T-cell (primary cell): ENCODE measurements around the gene LTO1. TPM values are rescaled to one million over a fixed set of nuclear protein-coding genes. Genes with fewer than 3 reads are reported as not detected.
"Not testable (repeated sequence)": the region's sequence is repeated elsewhere in the genome, so short reads cannot be mapped to it uniquely, and the experiment has no call there.

ENCODE experiments used
- ATAC-seq, 4 experiments: fragments of 200-7000 bp in 3 of 4; fragments of 150-1000 bp in 1 of 4; cut with Tn5 transposase; replicated peaks in 1 of 4; 1 replicate in 3 of 4; 2 replicates in 1 of 4; pipeline ENCODE4 v1.10.0; 2021; ENCODE audit warnings: moderate library complexity in 3 of 4, mild to moderate bottlenecking in 2 of 4, moderate number of reproducible peaks in 1 of 4
- CTCF ChIA-PET, 2 donors: fragments of 300-600 bp; sonication (Branson Sonifier 250); formaldehyde crosslinking; loops; one replicate each; lab custom pipeline; 2022; ENCODE audit warnings: antibody characterized with exemption in 2 of 2; lab: Charles Lee
- POLR2A ChIA-PET, 2 donors: fragments of 300-600 bp; sonication (Branson Sonifier 250); formaldehyde crosslinking; loops; one replicate each; lab custom pipeline; 2022; ENCODE audit warnings: antibody characterized with exemption in 2 of 2; lab: Charles Lee
- DNase-seq, 35 experiments: peaks; one replicate each; pipeline versions ENCODE4 v3.0.0 to v3.0.0-alpha.2; 2013 to 2023
- H3K27ac ChIP-seq: one replicate; pipeline ENCODE4 v1.5.1; 2013; ENCODE audit warnings: low read length
- H3K27me3 ChIP-seq, 2 experiments: replicated peaks in 1 of 2; 1 replicate in 1 of 2; 2 replicates in 1 of 2; pipeline versions ENCODE4 v1.6.1 to v1.7.0; 2013; ENCODE audit warnings: low read length in 1 of 2, mixed read lengths in 1 of 2; ENCODE audit not compliant: control insufficient read depth in 2 of 2, insufficient read depth in 2 of 2; ENCODE audit errors: extremely low read depth in 1 of 2
- H3K36me3 ChIP-seq, 2 donors: 1 replicate in 1 of 2; 2 replicates in 1 of 2; pipeline versions ENCODE4 v1.6.1 to v1.7.0; 2013; ENCODE audit warnings: low read length in 1 of 2; ENCODE audit not compliant: control insufficient read depth in 2 of 2, insufficient read depth in 1 of 2; ENCODE audit errors: extremely low read depth in 1 of 2
- H3K4me1 ChIP-seq, 2 experiments: 1 replicate in 1 of 2; 2 replicates in 1 of 2; pipeline versions ENCODE4 v1.6.1 to v1.7.0; 2013; ENCODE audit warnings: low read length in 2 of 2, mixed read lengths in 1 of 2; ENCODE audit not compliant: insufficient read depth in 2 of 2, control insufficient read depth in 1 of 2; ENCODE audit errors: extremely low read depth in 1 of 2
- H3K4me3 ChIP-seq, 2 donors: 1 replicate in 1 of 2; 2 replicates in 1 of 2; pipeline versions ENCODE4 v1.5.1 to v1.7.0; 2013; ENCODE audit warnings: mild to moderate bottlenecking in 2 of 2, low read length in 1 of 2, moderate library complexity in 1 of 2; ENCODE audit not compliant: control insufficient read depth in 1 of 2; ENCODE audit errors: extremely low read depth in 1 of 2
- H3K9me3 ChIP-seq: 2 replicates; pipeline ENCODE4 v1.7.0; 2013
- H3K27ac Mint-ChIP-seq, 2 donors: one replicate each; pipeline ENCODE4 v1.8.0; 2020 to 2021; ENCODE audit warnings: mild to moderate bottlenecking in 2 of 2, mixed read lengths in 2 of 2
- H3K27me3 Mint-ChIP-seq, 2 donors: one replicate each; pipeline ENCODE4 v1.8.0; 2021 to 2022; ENCODE audit warnings: mixed read lengths in 2 of 2
- H3K36me3 Mint-ChIP-seq: one replicate; pipeline ENCODE4 v1.8.0; 2021; ENCODE audit warnings: mixed read lengths
- H3K4me1 Mint-ChIP-seq, 3 donors: one replicate each; pipeline ENCODE4 v1.8.0; 2020 to 2022; ENCODE audit warnings: mixed read lengths in 3 of 3, mild to moderate bottlenecking in 1 of 3
- H3K4me3 Mint-ChIP-seq, 3 donors: one replicate each; pipeline ENCODE4 v1.8.0; 2020 to 2022; ENCODE audit warnings: mild to moderate bottlenecking in 3 of 3, mixed read lengths in 3 of 3, moderate library complexity in 3 of 3
- H3K9me3 Mint-ChIP-seq, 3 donors: one replicate each; pipeline ENCODE4 v1.8.0; 2020 to 2022; ENCODE audit warnings: mixed read lengths in 3 of 3
- WGBS: methylation state at CpG from one replicate; pipeline ENCODE4 v1.1.5; 2013; ENCODE audit warnings: missing lambda C conversion rate; ENCODE audit not compliant: insufficient coverage; 5-methylcytosine and 5-hydroxymethylcytosine counted together
- total RNA-seq, 35 experiments: library from RNA in 6 of 35; stranded (reverse) in 6 of 35; fragments of 120-200 nt in 1 of 35; gene quantifications; one replicate each; pipeline versions ENCODE4 v1.2.1 to v1.2.4 and lab custom pipeline; 2013 to 2026

Gene LTO1
- total RNA-seq, 5 donors from 2014 or later (not counting 1 experiment from before 2014, with no cell fraction given): 31.8 to 64.2 (median 57.4) TPM

DNA sequence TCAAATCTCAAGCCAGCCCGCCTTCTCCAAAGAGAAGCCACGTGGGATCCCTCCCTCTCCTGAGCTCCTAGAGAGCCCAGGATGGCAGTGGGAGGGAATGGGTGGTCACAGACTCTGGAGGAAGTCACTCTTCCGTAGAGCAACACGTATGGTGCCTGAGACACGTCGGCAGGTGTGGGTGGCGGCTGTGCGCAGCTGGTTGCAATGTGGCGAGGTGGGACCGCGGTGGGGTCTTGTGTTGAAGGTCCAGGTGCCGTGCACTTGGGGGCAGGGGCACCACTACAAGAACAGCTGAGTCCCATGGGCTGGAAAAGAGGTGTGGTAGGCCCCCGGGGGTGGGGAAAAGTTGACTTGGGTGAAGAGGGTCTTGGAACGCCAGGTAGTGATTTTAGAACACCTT is 47.6 kb downstream of the LTO1 start:
- POLR2A ChIA-PET: no interaction called here
- no peak for ATAC-seq
- H3K9me3 Mint-ChIP-seq: peaks cover 0 to 8% (median 6%) of the 10 kb centered on the region in 3 donors
- Histone ChIP-seq H3K9me3 (no peaks in the 10 kb centered on the region), H3K27me3 (peaks cover 2 to 28% of the 10 kb centered on the region in 2 experiments), H3K4me1 (no peaks in the 10 kb centered on the region), H3K4me3 (no peak overlapping the region), H3K36me3 (no peaks in the 10 kb centered on the region), H3K27ac (no peak overlapping the region)
- no peak overlapping the region for H3K4me3 Mint-ChIP-seq
- no peak for DNase-seq
- no peaks in the 10 kb centered on the region for H3K4me1 Mint-ChIP-seq
- CTCF ChIA-PET: no interaction called here
- no peaks in the 10 kb centered on the region for H3K36me3 Mint-ChIP-seq
- 83% methylated on average over 12 of the region's 14 CpGs for WGBS
- H3K27ac Mint-ChIP-seq: no peak overlapping the region
- H3K27me3 Mint-ChIP-seq: peaks cover 22 to 36% of the 10 kb centered on the region in 2 donors

DNA sequence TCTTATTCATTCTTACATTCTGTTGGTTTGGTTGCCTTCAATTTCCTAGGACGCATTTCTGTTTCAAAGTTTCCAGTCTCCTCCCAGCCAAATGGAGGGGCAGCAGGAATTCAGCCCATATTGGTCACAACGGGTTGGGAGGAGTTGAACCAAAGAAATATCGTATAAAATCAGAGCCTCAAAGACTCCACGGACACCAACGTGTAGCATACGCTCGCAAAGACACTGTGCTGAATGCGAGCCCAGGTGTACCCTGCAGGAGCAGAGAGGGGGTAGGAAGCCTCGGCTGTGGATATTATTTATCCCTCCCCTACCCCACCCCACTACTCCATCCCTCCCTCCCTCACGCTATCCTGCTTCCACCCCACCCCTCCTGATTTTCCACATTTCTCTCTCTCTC is 49.7 kb downstream of the LTO1 start:
- WGBS: 90% methylated on average over 2 of the region's 10 CpGs
- Mint-ChIP-seq H3K4me1 (no peaks in the 10 kb centered on the region), H3K36me3 (no peaks in the 10 kb centered on the region), H3K27ac (no peak overlapping the region), H3K4me3 (no peak overlapping the region), H3K27me3 (peaks cover 22 to 31% of the 10 kb centered on the region in 2 donors), H3K9me3 (peaks cover 0 to 8% (median 6%) of the 10 kb centered on the region in 3 donors)
- ChIA-PET POLR2A (no interaction called here), CTCF (no interaction called here)
- Histone ChIP-seq H3K36me3 (no peaks in the 10 kb centered on the region), H3K4me3 (no peak overlapping the region), H3K27ac (no peak overlapping the region), H3K4me1 (no peaks in the 10 kb centered on the region), H3K27me3 (peaks cover 2 to 28% of the 10 kb centered on the region in 2 experiments), H3K9me3 (no peaks in the 10 kb centered on the region)
- DNase-seq: no peak
- ATAC-seq: no peak

DNA sequence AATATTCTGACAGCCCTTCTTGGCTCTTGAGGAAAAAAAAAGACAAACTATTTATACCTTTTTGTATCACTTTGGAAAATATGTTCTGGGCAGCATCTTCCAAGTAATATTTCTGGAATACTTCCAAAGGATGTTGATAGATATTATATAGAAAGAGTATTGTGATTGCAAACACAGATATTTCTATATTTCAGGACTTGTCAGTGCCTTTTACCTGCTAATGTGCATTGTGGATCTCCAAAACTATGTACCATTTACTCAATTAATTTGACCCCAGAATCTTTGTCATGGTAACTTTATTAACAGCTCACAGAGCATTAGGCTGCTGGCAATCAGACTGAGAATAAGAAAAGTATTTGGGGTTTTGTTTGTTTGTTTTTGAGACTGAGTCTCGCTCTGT is 50.9 kb downstream of the LTO1 start:
- ChIA-PET CTCF (no interaction called here), POLR2A (no interaction called here)
- Mint-ChIP-seq H3K4me3 (no peak overlapping the region), H3K4me1 (no peaks in the 10 kb centered on the region), H3K36me3 (no peaks in the 10 kb centered on the region), H3K27ac (no peak overlapping the region), H3K9me3 (peaks cover 0 to under 1% (median 0%) of the 10 kb centered on the region in 3 donors), H3K27me3 (peaks cover 24 to 32% of the 10 kb centered on the region in 2 donors)
- H3K9me3 ChIP-seq: no peaks in the 10 kb centered on the region
- ATAC-seq (no peak), DNase-seq (no peak)
- H3K4me3 ChIP-seq: no peak overlapping the region
- H3K36me3 ChIP-seq: no peaks in the 10 kb centered on the region
- no peaks in the 10 kb centered on the region for H3K4me1 ChIP-seq
- H3K27me3 ChIP-seq: peaks cover 2 to 25% of the 10 kb centered on the region in 2 experiments
- no peak overlapping the region for H3K27ac ChIP-seq
- 88% methylated on average over 1 of the region's 1 CpG for WGBS

DNA sequence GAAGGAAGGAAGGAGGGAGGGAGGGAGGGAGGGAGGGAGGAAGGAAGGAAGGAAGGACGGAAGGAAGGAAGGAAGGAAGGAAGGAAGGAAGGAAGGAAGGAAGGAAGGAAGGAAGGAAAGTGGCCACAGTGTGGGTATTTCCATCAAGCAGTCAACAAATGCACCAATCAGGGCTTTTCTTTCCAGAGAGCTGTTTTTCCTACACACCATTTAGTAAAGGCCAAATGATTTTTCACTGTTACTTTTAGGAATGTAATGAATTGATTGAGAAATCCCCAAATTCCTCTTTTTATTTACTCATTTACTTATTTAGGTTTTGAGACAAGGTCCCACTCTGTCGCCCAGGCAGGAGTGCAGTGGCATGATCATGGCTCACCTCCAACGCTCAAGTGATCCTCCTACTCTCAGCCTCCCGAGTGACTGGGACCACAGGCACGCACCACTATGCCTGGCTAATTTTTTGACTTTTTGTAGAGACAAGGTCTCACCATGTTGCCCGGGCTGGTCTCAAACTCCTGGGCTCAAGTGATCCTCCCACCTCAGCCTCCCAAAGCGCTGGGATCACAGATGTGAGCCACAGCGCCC is 53.0 kb downstream of the LTO1 start:
- H3K4me3 Mint-ChIP-seq, ATAC-seq, H3K36me3 ChIP-seq, CTCF ChIA-PET, H3K36me3 Mint-ChIP-seq, H3K4me1 ChIP-seq, POLR2A ChIA-PET, DNase-seq, H3K27ac Mint-ChIP-seq, H3K4me3 ChIP-seq, H3K9me3 Mint-ChIP-seq, H3K9me3 ChIP-seq, H3K27ac ChIP-seq, H3K4me1 Mint-ChIP-seq: not testable (repeated sequence)
- peaks cover 33 to 44% of the 10 kb centered on the region in 2 donors for H3K27me3 Mint-ChIP-seq
- peaks cover 2 to 12% of the 10 kb centered on the region in 2 experiments for H3K27me3 ChIP-seq
- 90% methylated on average over 5 of the region's 8 CpGs for WGBS

DNA sequence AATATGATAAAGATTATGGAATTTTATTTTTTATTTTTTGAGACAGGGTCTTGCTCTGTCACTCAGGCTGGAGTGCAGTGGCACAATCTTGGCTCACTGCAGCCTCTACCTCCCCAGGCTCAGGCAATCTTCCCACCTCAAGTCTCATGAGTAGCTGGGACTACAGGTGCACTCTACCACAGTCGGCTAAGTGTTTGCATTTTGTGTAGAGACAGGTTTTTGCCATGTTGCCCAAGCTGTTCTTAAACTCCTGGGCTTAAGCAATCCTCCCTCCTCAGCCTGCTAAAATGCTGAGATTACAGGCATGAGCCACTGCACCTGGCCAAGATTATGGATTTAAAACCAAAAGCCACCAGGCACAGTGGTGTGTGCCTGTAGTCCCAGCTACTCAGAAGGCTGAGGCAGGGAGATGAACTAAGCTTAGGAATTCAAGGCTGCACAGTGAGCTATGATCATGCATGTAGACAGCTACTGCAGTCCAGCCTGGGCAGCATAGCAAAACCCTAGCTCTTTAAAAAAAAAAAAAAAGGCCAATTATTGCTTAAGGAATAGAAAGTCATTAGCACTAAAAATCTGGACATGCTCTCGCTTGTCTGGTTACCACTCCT is 54.4 kb downstream of the LTO1 start:
- Histone ChIP-seq H3K36me3 (no peaks in the 10 kb centered on the region), H3K27ac (no peak overlapping the region), H3K27me3 (peaks cover 2 to 22% of the 10 kb centered on the region in 2 experiments), H3K4me3 (no peak overlapping the region), H3K9me3 (no peaks in the 10 kb centered on the region), H3K4me1 (no peaks in the 10 kb centered on the region)
- H3K27me3 Mint-ChIP-seq: peaks cover 34 to 36% of the 10 kb centered on the region in 2 donors
- ChIA-PET CTCF (no interaction called here), POLR2A (no interaction called here)
- no peak overlapping the region for H3K27ac Mint-ChIP-seq
- ATAC-seq (no peak), DNase-seq (no peak)
- H3K9me3 Mint-ChIP-seq: no peaks in the 10 kb centered on the region
- no peaks in the 10 kb centered on the region for H3K4me1 Mint-ChIP-seq
- H3K4me3 Mint-ChIP-seq: no peak overlapping the region
- WGBS: no CpG with 5 or more reads among the region's 2 CpGs
- no peaks in the 10 kb centered on the region for H3K36me3 Mint-ChIP-seq

DNA sequence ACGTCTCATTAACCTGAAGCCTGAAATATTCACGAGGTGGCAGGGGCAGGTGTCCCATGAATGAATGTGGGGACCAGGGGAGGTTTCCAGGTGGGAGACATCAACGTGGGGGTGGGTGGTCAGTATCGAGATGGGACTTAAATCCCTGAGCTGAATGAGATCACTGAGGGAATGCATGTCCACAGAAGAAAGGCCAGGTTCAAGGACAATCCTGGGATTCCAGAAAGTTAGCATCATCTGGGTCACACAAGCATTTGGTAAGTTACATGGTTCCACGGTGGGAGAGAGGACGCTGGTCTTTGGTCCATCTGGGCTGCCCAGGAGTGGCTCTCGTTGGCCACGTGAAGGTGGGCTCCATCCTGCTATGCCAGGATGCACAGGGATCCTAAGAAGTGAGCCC is 56.9 kb downstream of the LTO1 start:
- Mint-ChIP-seq H3K9me3 (no peaks in the 10 kb centered on the region), H3K36me3 (no peaks in the 10 kb centered on the region), H3K27ac (no peak overlapping the region), H3K4me3 (no peak overlapping the region), H3K27me3 (peaks cover 25 to 40% of the 10 kb centered on the region in 2 donors), H3K4me1 (no peaks in the 10 kb centered on the region)
- ChIA-PET POLR2A (no interaction called here), CTCF (no interaction called here)
- no peak for DNase-seq
- ATAC-seq: no peak
- no peaks in the 10 kb centered on the region for H3K4me1 ChIP-seq
- H3K36me3 ChIP-seq: no peaks in the 10 kb centered on the region
- H3K27ac ChIP-seq: no peak overlapping the region
- H3K4me3 ChIP-seq: no peak overlapping the region
- no peaks in the 10 kb centered on the region for H3K9me3 ChIP-seq
- 72% methylated on average over 8 of the region's 8 CpGs for WGBS
- H3K27me3 ChIP-seq: peaks cover 2 to 33% of the 10 kb centered on the region in 2 experiments
